Activated T-cell treated with anti-CD3 and anti-CD28 coated beads for 4 hours (primary cell): ENCODE data around the gene SCUBE3.

Source experiments
- DNase-seq: peaks from one replicate; pipeline ENCODE4 v3.0.0-alpha.2; 2020

Gene SCUBE3

GRCh38 chr6:35181933-35182612 lies 31.7 kb upstream of the SCUBE3 start:
- DNase-seq: no peak

GRCh38 chr6:35183281-35183680 lies 30.5 kb upstream of the SCUBE3 start:
- DNase-seq: no peak

GRCh38 chr6:35183935-35184334 lies 29.8 kb upstream of the SCUBE3 start:
- DNase-seq: no peak

- no peak for DNase-seq
These were observed 29.0 kb upstream of the SCUBE3 start for GRCh38 chr6:35184580-35185301.

GRCh38 chr6:35185302-35185681 lies 28.5 kb upstream of the SCUBE3 start:
- DNase-seq: no peak

GRCh38 chr6:35185971-35186370 lies 27.8 kb upstream of the SCUBE3 start:
- DNase-seq: no peak

GRCh38 chr6:35186571-35186970 lies 27.2 kb upstream of the SCUBE3 start:
- no peak for DNase-seq

- no peak for DNase-seq
These were observed 24.9 kb upstream of the SCUBE3 start for GRCh38 chr6:35188886-35189285.

- DNase-seq: no peak
These were observed 23.4 kb upstream of the SCUBE3 start for GRCh38 chr6:35190306-35190705.

- DNase-seq: no peak
These were observed 21.9 kb upstream of the SCUBE3 start for GRCh38 chr6:35191889-35192288.

GRCh38 chr6:35192301-35192860 lies 21.4 kb upstream of the SCUBE3 start:
- DNase-seq: no peak

GRCh38 chr6:35194390-35194789 lies 19.4 kb upstream of the SCUBE3 start:
- DNase-seq: no peak

- DNase-seq: no peak
These were observed 18.5 kb upstream of the SCUBE3 start for GRCh38 chr6:35195120-35195780.

GRCh38 chr6:35197196-35197595 lies 16.6 kb upstream of the SCUBE3 start:
- DNase-seq: no peak

GRCh38 chr6:35199866-35200265 lies 13.9 kb upstream of the SCUBE3 start:
- no peak for DNase-seq

GRCh38 chr6:35202066-35202546 lies 11.7 kb upstream of the SCUBE3 start:
- DNase-seq: no peak

GRCh38 chr6:35203152-35203670 lies 10.5 kb upstream of the SCUBE3 start:
- no peak for DNase-seq

GRCh38 chr6:35203680-35204079 lies 10.1 kb upstream of the SCUBE3 start:
- no peak for DNase-seq

GRCh38 chr6:35206346-35206745 lies 7.4 kb upstream of the SCUBE3 start:
- DNase-seq: no peak

GRCh38 chr6:35208419-35208818 lies 5.3 kb upstream of the SCUBE3 start:
- DNase-seq: no peak

- no peak for DNase-seq
These were observed 4.7 kb upstream of the SCUBE3 start for GRCh38 chr6:35209081-35209480.

- DNase-seq: no peak
These were observed 4.0 kb upstream of the SCUBE3 start for GRCh38 chr6:35209622-35210247.

- DNase-seq: no peak
These were observed 411 bp upstream of the SCUBE3 start for GRCh38 chr6:35213298-35213791.
